Putamen (tissue), 1 donor: ENCODE data around the gene UCP3.

ENCODE experiments used
- DNase-seq: peaks from one replicate; pipeline ENCODE4 v3.0.0-alpha.2; 2016; ENCODE audit warnings: low spot score

The UCP3 gene

GRCh38 chr11:74018331-74019005, 9.6 kb upstream of the UCP3 start:
- peak; percentile 69 for DNase-seq

DNA sequence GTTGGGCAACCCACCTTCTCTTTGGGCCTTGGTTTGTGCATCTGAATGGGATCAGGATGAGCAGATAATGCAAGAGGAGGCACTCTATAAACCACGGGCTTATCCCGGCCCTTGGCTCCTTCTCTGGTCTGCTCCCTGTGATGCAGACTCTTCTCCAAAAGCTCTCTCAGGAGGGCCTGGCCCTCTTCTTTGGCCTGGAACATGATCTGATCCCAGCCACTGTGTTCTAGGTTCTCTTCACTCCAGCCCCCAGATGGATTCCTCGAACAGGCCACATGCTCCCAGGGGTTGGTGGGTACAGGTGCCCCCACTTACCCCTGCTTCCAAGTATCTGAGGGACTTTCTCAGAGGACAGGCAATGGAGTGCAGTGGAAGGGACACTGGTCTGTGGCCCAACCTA, 8.7 kb upstream of the UCP3 start:
- no peak for DNase-seq

GRCh38 chr11:74015919-74016684, 7.2 kb upstream of the UCP3 start:
- DNase-seq, result no peak

DNA sequence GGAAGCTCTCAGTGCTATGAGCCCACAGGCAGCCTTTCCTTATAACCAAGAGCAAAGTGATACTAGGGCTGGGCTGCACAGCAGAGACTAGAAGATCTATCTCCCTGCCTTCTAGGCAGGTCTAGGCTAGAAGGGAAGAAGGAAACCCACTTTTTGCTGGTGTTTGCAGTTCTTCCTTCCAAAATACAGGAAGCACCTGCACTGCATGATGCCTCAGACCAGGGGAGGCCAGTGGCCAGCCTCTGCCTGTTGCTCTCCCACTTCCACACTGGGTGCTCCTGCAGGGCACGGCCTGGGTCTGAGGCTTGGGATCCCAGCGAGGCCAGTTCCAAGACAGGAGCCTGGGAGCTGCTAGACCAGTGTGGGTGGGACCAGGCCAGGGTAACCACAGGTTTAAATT, 6.0 kb upstream of the UCP3 start:
- DNase-seq, result no peak

DNA sequence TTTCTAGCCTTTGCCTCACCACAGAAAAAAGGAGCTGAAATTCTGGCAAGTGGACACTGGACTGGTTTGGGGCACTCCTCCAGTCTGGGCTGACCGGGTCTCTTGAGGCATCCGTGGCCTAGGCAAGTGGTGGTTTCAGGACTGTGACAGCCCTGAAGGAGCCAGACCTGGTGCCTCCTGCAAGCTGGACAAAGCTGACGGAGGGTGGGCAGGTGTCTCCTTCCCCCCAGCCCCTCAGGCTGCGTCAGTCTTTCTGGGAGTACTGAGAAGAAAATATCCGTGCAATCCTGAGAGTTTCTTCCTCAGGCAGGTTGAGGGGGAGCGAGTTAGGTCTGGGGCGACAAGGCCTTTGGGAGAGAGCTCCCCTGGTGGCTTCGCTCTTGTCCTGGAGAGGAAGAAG, 4.3 kb upstream of the UCP3 start:
- DNase-seq, result no peak

GRCh38 chr11:74012074-74012809, 3.4 kb upstream of the UCP3 start:
- no peak for DNase-seq

DNA sequence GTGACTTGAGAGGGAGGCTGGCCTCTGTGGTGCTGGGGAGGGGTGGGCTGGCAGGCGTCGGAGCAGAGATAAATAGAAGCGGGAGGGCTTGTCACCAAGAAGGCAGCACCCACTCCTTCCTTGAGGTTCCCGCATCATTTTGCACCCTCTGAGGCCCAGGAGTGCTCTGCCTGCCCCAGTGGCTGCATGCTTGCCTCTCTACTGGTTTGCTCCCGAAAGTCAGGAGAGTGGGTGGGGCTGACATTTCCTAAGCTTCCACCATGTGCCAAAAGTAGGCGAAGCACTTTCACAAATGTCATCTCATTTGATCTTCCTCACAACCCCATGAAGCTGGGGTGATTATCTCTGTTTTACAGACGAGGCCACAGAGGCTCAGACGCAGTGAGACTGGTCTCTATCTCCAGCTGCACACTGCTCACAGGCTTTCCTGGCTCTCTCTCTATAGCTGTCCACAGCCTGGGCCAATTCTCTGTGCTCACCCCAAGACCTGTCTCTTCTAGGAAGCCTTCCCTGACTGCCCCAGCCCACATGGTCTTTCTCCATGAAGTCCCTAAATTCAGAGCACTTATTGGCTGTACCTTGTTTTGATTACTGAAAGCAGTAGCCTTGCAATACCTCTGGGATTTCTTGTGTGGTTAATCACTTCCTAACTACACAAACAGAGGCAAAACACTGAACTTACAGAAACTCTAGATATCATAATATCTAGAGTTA, 2.6 kb upstream of the UCP3 start:
- no peak for DNase-seq

- DNase-seq, result no peak
Measured at GRCh38 chr11:74010306-74011300, 1.7 kb upstream of the UCP3 start.

DNA sequence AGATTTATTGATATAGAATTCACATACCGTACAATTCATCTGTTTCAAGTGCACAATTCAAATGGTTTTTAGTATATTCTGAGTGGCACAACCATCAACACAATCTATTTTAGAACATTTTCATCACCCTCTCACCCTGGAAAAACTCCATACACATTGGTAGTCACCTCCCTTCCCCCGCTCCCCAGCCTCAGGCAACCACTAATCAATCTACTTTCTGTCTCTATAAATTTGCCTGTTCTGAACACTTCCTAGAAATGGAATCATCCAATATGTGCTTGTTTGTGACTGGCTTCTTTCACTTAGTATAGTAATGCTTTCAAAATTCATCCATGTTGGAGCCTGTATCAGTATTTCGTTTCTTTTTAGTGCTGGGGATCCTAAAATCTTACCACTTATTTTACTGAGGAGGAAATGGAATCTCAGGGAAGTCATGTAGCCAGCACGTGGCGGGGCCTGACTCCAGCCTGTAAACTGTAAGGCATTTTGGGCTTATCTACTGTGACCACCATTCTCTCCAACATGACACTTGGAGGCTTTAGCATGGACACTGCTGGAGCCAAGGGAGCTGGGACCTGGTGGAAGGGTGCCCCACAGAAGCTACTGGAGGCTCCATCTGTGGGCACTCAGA, 905 bp upstream of the UCP3 start:
- no peak for DNase-seq

GRCh38 chr11:74009230-74009547, 304 bp upstream of the UCP3 start:
- DNase-seq, result no peak

DNA sequence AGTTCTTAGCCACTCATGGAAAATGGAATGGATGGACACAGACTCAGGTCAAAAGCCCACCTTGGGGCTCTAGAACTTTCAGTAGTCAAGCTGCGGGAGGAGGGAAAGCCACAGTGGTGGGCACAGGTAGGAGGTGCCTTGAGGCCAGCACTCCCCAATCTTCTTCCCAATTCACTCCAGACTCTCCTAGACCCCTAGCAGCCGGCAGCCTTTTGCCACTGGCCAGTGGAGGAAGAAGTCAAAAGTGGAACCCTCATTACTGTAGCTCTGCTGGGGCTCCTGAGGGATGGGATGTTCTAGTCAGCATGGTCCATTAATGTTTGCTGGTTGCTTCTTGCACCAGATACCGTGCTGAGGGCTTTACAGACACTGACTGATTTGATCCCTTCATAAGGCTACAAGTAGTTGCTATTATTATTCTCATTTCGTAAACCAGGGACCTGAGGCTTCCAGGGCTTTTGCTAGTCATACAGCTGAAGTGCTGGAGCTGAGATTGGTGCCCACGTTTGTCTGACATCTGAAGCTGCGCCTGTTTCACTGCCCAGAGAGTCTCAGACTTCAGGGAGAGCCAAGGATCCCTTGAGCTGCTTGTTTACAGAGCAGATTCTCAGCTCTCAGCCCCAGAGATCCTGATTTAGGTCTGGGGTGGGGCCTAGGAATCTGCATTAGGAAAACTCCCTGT, 1.1 kb downstream of the UCP3 start:
- no peak for DNase-seq

DNA sequence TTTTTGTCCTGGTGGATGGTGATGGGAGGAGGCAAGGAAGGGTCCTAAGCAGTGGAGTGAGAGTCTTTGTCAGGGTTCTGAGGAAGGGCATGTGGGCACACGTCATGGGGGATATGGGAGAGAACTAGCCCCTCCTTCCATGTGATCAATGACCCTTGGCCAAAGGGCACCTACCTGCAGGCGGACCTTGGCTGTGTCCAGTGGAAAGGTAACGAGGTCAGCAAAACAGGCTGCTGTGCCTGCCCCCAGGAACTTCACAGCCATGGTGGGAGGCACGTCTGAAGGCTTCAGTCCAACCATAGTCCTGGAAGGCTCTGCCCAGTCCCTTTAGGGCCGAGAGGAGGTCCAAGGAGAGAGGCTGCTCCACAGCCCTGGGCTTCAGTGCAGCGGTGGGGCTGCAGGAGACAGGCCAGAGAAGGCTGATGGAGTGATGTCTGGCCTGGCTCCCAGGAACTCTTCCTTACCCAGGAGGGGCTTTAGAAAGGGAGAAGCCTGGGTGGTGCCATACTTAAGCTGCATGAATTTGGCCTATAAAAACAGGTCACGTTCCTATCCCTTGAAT, 2.1 kb downstream of the UCP3 start:
- DNase-seq, result no peak

DNA sequence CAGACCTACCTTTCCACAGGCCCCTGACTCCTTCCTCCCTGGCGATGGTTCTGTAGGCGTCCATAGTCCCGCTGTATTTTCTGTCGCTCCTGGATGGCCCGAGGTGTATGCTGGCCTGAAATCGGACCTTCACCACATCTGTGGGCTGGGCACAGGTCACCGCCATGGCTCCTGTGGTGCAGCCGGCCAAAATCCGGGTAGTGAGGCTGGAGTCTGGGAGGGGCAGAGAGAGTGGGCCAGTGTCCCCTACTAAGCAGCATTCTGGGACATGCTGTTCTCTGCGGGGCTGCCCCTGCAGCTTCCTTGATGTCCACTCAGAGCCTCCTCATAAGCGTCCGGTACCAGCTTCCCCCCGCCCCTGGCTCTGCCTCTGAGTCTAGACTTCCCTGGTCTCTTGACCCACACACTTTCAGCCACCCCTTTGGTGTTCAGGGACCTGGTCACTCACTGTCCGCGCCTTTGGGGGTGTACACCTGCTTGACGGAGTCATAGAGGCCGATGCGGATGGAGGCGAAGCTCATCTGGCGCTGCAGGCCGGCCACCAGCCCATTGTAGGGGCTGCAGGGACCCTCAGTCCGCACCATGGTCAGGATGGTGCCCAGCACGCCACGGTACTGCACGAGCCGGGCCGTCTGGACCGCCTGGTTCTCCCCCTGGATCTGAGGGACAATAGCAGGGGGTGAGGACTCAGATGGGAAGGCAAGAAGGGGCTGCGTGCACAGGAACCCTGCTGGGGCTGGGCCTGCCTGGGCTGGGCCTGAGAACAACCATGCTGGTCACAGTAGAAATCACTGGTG, 3.0 kb downstream of the UCP3 start:
- no peak for DNase-seq

- no peak for DNase-seq
Measured at GRCh38 chr11:74004759-74005615, 3.9 kb downstream of the UCP3 start.

DNA sequence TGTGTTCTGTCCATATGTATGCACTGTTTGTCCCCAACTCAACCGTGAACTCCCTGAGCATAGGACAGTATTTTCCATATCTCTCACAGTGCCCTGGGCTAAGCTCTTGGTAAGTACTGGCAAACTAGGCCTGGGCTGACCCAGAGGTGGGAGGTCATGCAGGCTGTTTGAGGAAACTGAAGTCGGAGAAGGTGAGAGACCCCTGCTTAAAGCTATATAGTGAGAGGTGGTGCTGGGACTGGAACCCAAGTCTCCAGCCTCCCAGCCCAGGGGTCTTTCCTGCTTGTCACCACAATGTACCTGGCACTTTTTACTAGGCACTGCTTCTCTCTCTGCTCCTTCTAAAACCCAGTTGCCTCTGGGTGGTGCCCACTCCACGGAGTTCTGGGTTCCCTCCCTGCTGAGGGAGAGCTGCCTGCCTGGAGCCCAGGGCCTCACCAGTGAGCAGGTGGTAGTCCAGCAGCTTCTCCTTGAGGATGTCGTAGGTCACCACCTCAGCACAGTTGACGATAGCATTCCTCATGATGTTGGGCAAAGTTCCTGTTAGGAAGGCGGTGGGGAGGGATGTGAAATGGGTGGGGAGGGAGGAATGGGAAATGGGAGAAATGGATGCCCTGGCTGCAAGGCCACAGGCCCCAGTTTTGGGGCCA, 4.7 kb downstream of the UCP3 start:
- no peak for DNase-seq

GRCh38 chr11:74002832-74003231, 6.1 kb downstream of the UCP3 start:
- no peak for DNase-seq

DNA sequence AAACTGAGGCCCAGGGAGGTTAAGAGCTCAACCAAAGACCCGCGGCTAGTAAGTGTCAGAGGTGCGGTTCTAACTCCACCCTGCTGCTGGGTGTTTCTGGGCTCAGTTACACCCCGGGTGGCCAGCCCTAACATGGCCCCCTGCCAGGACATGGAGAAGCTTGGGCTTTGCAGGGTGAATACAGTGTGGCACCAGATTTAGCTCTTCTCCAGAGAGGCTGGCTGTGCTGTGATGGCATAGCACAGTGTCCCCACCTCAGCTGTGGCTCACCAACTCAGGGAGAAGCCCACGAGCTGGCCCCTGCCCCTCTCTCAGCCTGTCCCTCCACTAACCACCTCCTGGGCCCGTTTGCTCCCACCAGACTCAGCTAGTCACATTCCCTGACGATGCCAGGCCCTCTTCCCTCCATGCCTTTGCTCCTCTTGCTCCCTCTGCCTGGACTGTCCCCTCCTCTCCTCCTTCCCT, 7.0 kb downstream of the UCP3 start:
- no peak for DNase-seq
